ENCODE results near the gene CLSTN2. TPM values are rescaled to one million over a fixed set of nuclear protein-coding genes. Genes with fewer than 3 reads are reported as not detected.

The CLSTN2 gene
- total and polyA plus RNA-seq, 10 donors: 0.02 to 0.22 (median 0.13) TPM; not detected in 1

- DNase-seq: no peak
- Histone ChIP-seq H3K36me3 (no peaks in the 10 kb centered on the region), H3K4me1 (no peaks in the 10 kb centered on the region), H3K27me3 (replicated peaks in 1 of 7) (peaks cover 0 to 22% (median 0%) of the 10 kb centered on the region in 7 donors), H3K27ac (no peak overlapping the region), H3K9me3 (no peaks in the 10 kb centered on the region), H3K4me3 (no peak overlapping the region)
- intact Hi-C loops (cut with DNase I; ENCODE audit: low total_unique reads): no loop called here
- TF ChIP-seq CTCF (IDR thresholded peaks at IDR 0.05 in 8 of 11, conservative IDR thresholded peaks at IDR 0.05 in 3 of 11): no peak
- no peak for TF ChIP-seq POLR2A (IDR thresholded peaks at IDR 0.05)
- TF ChIP-seq POLR2AphosphoS5 (IDR thresholded peaks at IDR 0.05): no peak
- WGBS, 5 donors: 87 to 93% (median 93%) methylated on average over 6 of the region's 6 CpGs
Measured at GRCh38 chr3:140055092-140055791, 120.3 kb downstream of the CLSTN2 start.

- peaks cover 0 to 22% (median 0%) of the 10 kb centered on the region in 7 donors for H3K27me3 ChIP-seq (replicated peaks in 1 of 7)
- DNase-seq: no peak
- no peak overlapping the region for H3K4me3 ChIP-seq
- no peaks in the 10 kb centered on the region for H3K4me1 ChIP-seq
- no peaks in the 10 kb centered on the region for H3K36me3 ChIP-seq
- no peaks in the 10 kb centered on the region for H3K9me3 ChIP-seq
- intact Hi-C loops (cut with DNase I; ENCODE audit: low total_unique reads): no loop called here
- no peak for TF ChIP-seq POLR2A (IDR thresholded peaks at IDR 0.05)
- TF ChIP-seq CTCF (IDR thresholded peaks at IDR 0.05 in 8 of 11, conservative IDR thresholded peaks at IDR 0.05 in 3 of 11): no peak
- no peak for TF ChIP-seq POLR2AphosphoS5 (IDR thresholded peaks at IDR 0.05)
- 69 to 80% (median 75%) methylated on average over 4 of the region's 4 CpGs for WGBS, 5 donors
- H3K27ac ChIP-seq: no peak overlapping the region
Measured at GRCh38 chr3:140056047-140056446, 121.1 kb downstream of the CLSTN2 start.

GRCh38 chr3:140061211-140061610 is 126.2 kb downstream of the CLSTN2 start:
- no peak overlapping the region for H3K4me3 ChIP-seq
- no peak for TF ChIP-seq POLR2A (IDR thresholded peaks at IDR 0.05)
- TF ChIP-seq POLR2AphosphoS5 (IDR thresholded peaks at IDR 0.05): no peak
- no peak for TF ChIP-seq CTCF (IDR thresholded peaks at IDR 0.05 in 8 of 11, conservative IDR thresholded peaks at IDR 0.05 in 3 of 11)
- DNase-seq: no peak
- intact Hi-C loops (cut with DNase I; ENCODE audit: low total_unique reads): no loop called here
- no peaks in the 10 kb centered on the region for H3K9me3 ChIP-seq
- no peaks in the 10 kb centered on the region for H3K36me3 ChIP-seq
- WGBS, 5 donors: 80 to 94% (median 89%) methylated on average over 2 of the region's 2 CpGs
- H3K27me3 ChIP-seq (replicated peaks in 1 of 7): peaks cover 0 to 11% (median 0%) of the 10 kb centered on the region in 7 donors
- H3K4me1 ChIP-seq: no peaks in the 10 kb centered on the region
- no peak overlapping the region for H3K27ac ChIP-seq

GRCh38 chr3:140062461-140062860 is 127.5 kb downstream of the CLSTN2 start:
- H3K27me3 ChIP-seq (replicated peaks in 1 of 7): peaks cover 0 to 8% (median 0%) of the 10 kb centered on the region in 7 donors
- no peak overlapping the region for H3K4me3 ChIP-seq
- H3K4me1 ChIP-seq: no peaks in the 10 kb centered on the region
- DNase-seq: no peak
- intact Hi-C loops (cut with DNase I; ENCODE audit: low total_unique reads): no loop called here
- H3K36me3 ChIP-seq: no peaks in the 10 kb centered on the region
- no peak overlapping the region for H3K27ac ChIP-seq
- H3K9me3 ChIP-seq: no peaks in the 10 kb centered on the region
- no peak for TF ChIP-seq POLR2A (IDR thresholded peaks at IDR 0.05)
- no peak for TF ChIP-seq POLR2AphosphoS5 (IDR thresholded peaks at IDR 0.05)
- TF ChIP-seq CTCF (IDR thresholded peaks at IDR 0.05 in 8 of 11, conservative IDR thresholded peaks at IDR 0.05 in 3 of 11): no peak
